GM19468 (cell line): Measurements from ENCODE around the gene ZNF646.

Source experiments
- ATAC-seq: cut with Tn5 transposase; IDR thresholded peaks from one replicate; pipeline ENCODE4 v1.9.1; 2021; ENCODE audit warnings: mild to moderate bottlenecking, moderate library complexity, moderate number of reproducible peaks; ENCODE audit not compliant: unreplicated experiment; ENCODE audit errors: extremely low read depth

ZNF646 gene

GRCh38 chr16:31063843-31064611 is 10.2 kb upstream of the ZNF646 start:
- no peak for ATAC-seq

GRCh38 chr16:31064882-31065461 is 9.2 kb upstream of the ZNF646 start:
- no peak for ATAC-seq

GRCh38 chr16:31067342-31067741 is 6.9 kb upstream of the ZNF646 start:
- ATAC-seq: no peak

GRCh38 chr16:31071861-31072260 is 2.4 kb upstream of the ZNF646 start:
- no peak for ATAC-seq

- ATAC-seq: no peak
These were observed 1.6 kb upstream of the ZNF646 start for GRCh38 chr16:31072540-31073141.

GRCh38 chr16:31073142-31073969 is 866 bp upstream of the ZNF646 start:
- peak; percentile 23 for ATAC-seq

GRCh38 chr16:31074814-31075183 is 577 bp downstream of the ZNF646 start:
- no peak for ATAC-seq

GRCh38 chr16:31076319-31076718 is 2.1 kb downstream of the ZNF646 start:
- ATAC-seq: no peak

- no peak for ATAC-seq
These were observed 2.8 kb downstream of the ZNF646 start for GRCh38 chr16:31077024-31077423.

GRCh38 chr16:31077592-31078396 is 3.6 kb downstream of the ZNF646 start:
- ATAC-seq: no peak

- no peak for ATAC-seq
These were observed 4.5 kb downstream of the ZNF646 start for GRCh38 chr16:31078597-31079341.

- no peak for ATAC-seq
These were observed 5.2 kb downstream of the ZNF646 start for GRCh38 chr16:31079342-31079944.

- ATAC-seq: no peak
These were observed 5.9 kb downstream of the ZNF646 start for GRCh38 chr16:31080035-31080629.

- no peak for ATAC-seq
These were observed 6.7 kb downstream of the ZNF646 start for GRCh38 chr16:31080756-31081419.

- no peak for ATAC-seq
These were observed 7.5 kb downstream of the ZNF646 start for GRCh38 chr16:31081428-31082351.

GRCh38 chr16:31082368-31083045 is 8.3 kb downstream of the ZNF646 start:
- no peak for ATAC-seq
